GM23338 (cell line): Measurements from ENCODE around the gene TMA7B. TPM values are rescaled to one million over a fixed set of nuclear protein-coding genes. Genes with fewer than 3 reads are reported as not detected.

Experiments
- ATAC-seq: fragments of 200-7000 bp; cut with Tn5 transposase; 3 replicates; pipeline ENCODE4 v1.9.1; 2020
- DNase-seq: peaks from one replicate; pipeline ENCODE4 v3.0.0-alpha.2; 2015; ENCODE audit warnings: low spot score
- H2AFZ ChIP-seq: fragments of 200-600 bp; sonication (generic); 2 replicates; pipeline ENCODE4 v1.8.0; 2016; ENCODE audit warnings: antibody characterized with exemption, mild to moderate bottlenecking, moderate library complexity
- H3F3A ChIP-seq: fragments of 200-600 bp; sonication (generic); replicated peaks from 2 replicates; pipeline ENCODE4 v1.8.0; 2017; ENCODE audit warnings: antibody characterized with exemption, mixed run types, low read depth
- H3K27ac ChIP-seq: fragments of 200-600 bp; sonication (generic); 2 replicates; pipeline ENCODE4 v1.6.1; 2016; ENCODE audit warnings: low read depth
- H3K27me3 ChIP-seq: fragments of 200-600 bp; sonication (generic); 2 replicates; pipeline ENCODE4 v1.8.0; 2016; ENCODE audit warnings: mild to moderate bottlenecking, mixed run types, moderate library complexity; ENCODE audit not compliant: insufficient read depth
- H3K36me3 ChIP-seq: fragments of 200-600 bp; sonication (generic); 2 replicates; pipeline ENCODE4 v1.8.0; 2016; ENCODE audit warnings: mild to moderate bottlenecking; ENCODE audit not compliant: insufficient read depth
- H3K4me1 ChIP-seq: fragments of 200-600 bp; sonication (generic); 2 replicates; pipeline ENCODE4 v1.8.0; 2016; ENCODE audit warnings: mild to moderate bottlenecking, moderate library complexity; ENCODE audit not compliant: insufficient read depth
- H3K4me2 ChIP-seq: fragments of 200-600 bp; sonication (generic); 2 replicates; pipeline ENCODE4 v1.7.1; 2017; ENCODE audit warnings: mixed run types
- H3K4me3 ChIP-seq: fragments of 200-600 bp; sonication (generic); 2 replicates; pipeline ENCODE4 v1.6.1; 2016; ENCODE audit warnings: mixed run types
- H3K79me2 ChIP-seq: fragments of 200-600 bp; sonication (generic); replicated peaks from 2 replicates; pipeline ENCODE4 v1.8.0; 2017; ENCODE audit warnings: mild to moderate bottlenecking; ENCODE audit not compliant: insufficient read depth
- H3K9me2 ChIP-seq: fragments of 200-600 bp; sonication (generic); 2 replicates; pipeline ENCODE4 v1.8.0; 2017; ENCODE audit not compliant: insufficient read depth
- H4K20me1 ChIP-seq: fragments of 200-600 bp; sonication (generic); replicated peaks from 2 replicates; pipeline ENCODE4 v1.8.0; 2017; ENCODE audit warnings: mild to moderate bottlenecking; ENCODE audit not compliant: insufficient read depth
- H3K27ac Mint-ChIP-seq: 2 replicates; pipeline ENCODE4 v1.8.0; 2020; ENCODE audit warnings: inconsistent platforms, mild to moderate bottlenecking, moderate library complexity, mixed read lengths
- H3K27me3 Mint-ChIP-seq: 3 replicates; pipeline ENCODE4 v1.8.0; 2022; ENCODE audit warnings: low read depth, mild to moderate bottlenecking, moderate library complexity, mixed read lengths, inconsistent platforms; ENCODE audit not compliant: insufficient read depth, poor library complexity
- H3K36me3 Mint-ChIP-seq: 3 replicates; pipeline ENCODE4 v1.8.0; 2021; ENCODE audit warnings: low read depth, mild to moderate bottlenecking, inconsistent platforms, moderate library complexity, mixed read lengths
- H3K4me1 Mint-ChIP-seq: 3 replicates; pipeline ENCODE4 v1.8.0; 2020; ENCODE audit warnings: mild to moderate bottlenecking, inconsistent platforms, mixed read lengths
- H3K4me3 Mint-ChIP-seq: 3 replicates; pipeline ENCODE4 v1.8.0; 2021; ENCODE audit warnings: moderate library complexity, mild to moderate bottlenecking, inconsistent platforms, mixed read lengths
- H3K9me3 Mint-ChIP-seq: 3 replicates; pipeline ENCODE4 v1.8.0; 2020; ENCODE audit warnings: moderate library complexity, mild to moderate bottlenecking, inconsistent platforms, mixed read lengths
- CREB1 ChIP-seq: fragments of 250-450 bp; sonication (Bioruptor Pico); IDR thresholded peaks from 2 replicates; pipeline ENCODE4 v1.5.0; 2020; ENCODE audit warnings: low read depth, mild to moderate bottlenecking, moderate library complexity
- ETS1 ChIP-seq: IDR thresholded peaks from 2 replicates; pipeline ENCODE4 v1.6.1; 2016; ENCODE audit warnings: antibody characterized with exemption
- EZH2 ChIP-seq: fragments of 200-600 bp; sonication (generic); IDR thresholded peaks from one replicate; pipeline ENCODE4 v1.8.0; 2017; ENCODE audit warnings: antibody characterized with exemption, mild to moderate bottlenecking, low read depth; ENCODE audit not compliant: unreplicated experiment
- EZH2phosphoT487 ChIP-seq: fragments of 200-600 bp; sonication (generic); IDR thresholded peaks from one replicate; pipeline ENCODE4 v1.8.1; 2018; ENCODE audit warnings: antibody characterized with exemption; ENCODE audit not compliant: unreplicated experiment
- JUNB ChIP-seq: IDR thresholded peaks from one replicate; pipeline ENCODE4 v1.6.1; 2016; ENCODE audit warnings: antibody characterized with exemption; ENCODE audit not compliant: unreplicated experiment
- NANOG ChIP-seq: IDR thresholded peaks from 2 replicates; pipeline ENCODE4 v1.6.1; 2016; ENCODE audit warnings: antibody characterized with exemption, borderline replicate concordance
- POLR2AphosphoS5 ChIP-seq: IDR thresholded peaks from 2 replicates; pipeline ENCODE4 v1.6.1; 2016; ENCODE audit warnings: antibody characterized with exemption, low read depth
- STAT1 ChIP-seq: IDR thresholded peaks from one replicate; pipeline ENCODE4 v1.6.1; 2016; ENCODE audit warnings: antibody characterized with exemption; ENCODE audit not compliant: unreplicated experiment
- polyA plus RNA-seq: library from polyadenylated mRNA; unstranded; fragments of >200 nt; fragmentation: Nextera tagmentation; extraction: Ambion mirVana; gene quantifications from 2 replicates; pipeline ENCODE4 v1.2.1, GENCODE V29; 2016
- total RNA-seq: library from RNA; depleted of rRNA; stranded (reverse); fragments of >200 nt; shearing (Covaris generic); gene quantifications from 2 replicates; pipeline ENCODE4 v1.2.3, GENCODE V29; 2014

Gene TMA7B
- total and polyA plus RNA-seq, 2 experiments from 2014 or later, result not detected

- Histone ChIP-seq H2AFZ (no peak overlapping the region; the same call in 1 of the 2 replicates), H3K4me3 (no peak overlapping the region), H3F3A (0 out of 2 replicates have a peak, but pooled peaks cover 2% of the 10 kb centered on the region), H3K27me3 (no peaks in the 10 kb centered on the region), H3K79me2 (no peaks in the 10 kb centered on the region), H3K9me2 (no peaks in the 10 kb centered on the region), H4K20me1 (no peaks in the 10 kb centered on the region), H3K4me2 (no peak overlapping the region), H3K4me1 (peaks cover 38% of the 10 kb centered on the region), H3K36me3 (no peaks in the 10 kb centered on the region), H3K27ac (no peak overlapping the region)
- H3K36me3 Mint-ChIP-seq, result no peaks in the 10 kb centered on the region
- H3K9me3 Mint-ChIP-seq, result no peaks in the 10 kb centered on the region
- peaks cover 4% of the 10 kb centered on the region for H3K27me3 Mint-ChIP-seq
- no peak for DNase-seq
- peaks cover 57% of the 10 kb centered on the region for H3K4me1 Mint-ChIP-seq
- no peak for TF ChIP-seq CREB1 (CRISPR knock-in tag)
- H3K27ac Mint-ChIP-seq, result no peak overlapping the region
- no peak overlapping the region for H3K4me3 Mint-ChIP-seq
- ATAC-seq, result no peak
Observed at GRCh38 chr22:39936523-39937145, 23.6 kb upstream of the TMA7B start.

- no peaks in the 10 kb centered on the region for H3K9me2 ChIP-seq
- H3K4me1 ChIP-seq, result peaks cover 48% of the 10 kb centered on the region
- H3K4me2 ChIP-seq, result no peak overlapping the region
- H3K27ac ChIP-seq, result no peak overlapping the region
- H3K27me3 Mint-ChIP-seq, result peaks cover 2% of the 10 kb centered on the region
- no peak overlapping the region for H3K4me3 Mint-ChIP-seq
- H3K4me3 ChIP-seq, result no peak overlapping the region
- no peak for DNase-seq
- H3K4me1 Mint-ChIP-seq, result peaks cover 60% of the 10 kb centered on the region
- no peak overlapping the region for H2AFZ ChIP-seq
- H3K27ac Mint-ChIP-seq, result no peak overlapping the region
- H3K27me3 ChIP-seq, result no peaks in the 10 kb centered on the region
- no peaks in the 10 kb centered on the region for H3K79me2 ChIP-seq
- no peak for TF ChIP-seq STAT1
- TF ChIP-seq EZH2, result no peak
- no peak for TF ChIP-seq NANOG
- TF ChIP-seq CREB1 (CRISPR knock-in tag), result no peak
- no peak for TF ChIP-seq JUNB
- no peak for TF ChIP-seq EZH2phosphoT487
- H3K36me3 ChIP-seq, result no peaks in the 10 kb centered on the region
- ATAC-seq, result no peak
- no peaks in the 10 kb centered on the region for H3K9me3 Mint-ChIP-seq
- H3F3A ChIP-seq, result 0 out of 2 replicates have a peak, but pooled peaks cover 2% of the 10 kb centered on the region
- no peaks in the 10 kb centered on the region for H3K36me3 Mint-ChIP-seq
- no peaks in the 10 kb centered on the region for H4K20me1 ChIP-seq
Observed at GRCh38 chr22:39937906-39938305, 22.3 kb upstream of the TMA7B start.

GRCh38 chr22:39938509-39939111 lies 21.6 kb upstream of the TMA7B start:
- Histone ChIP-seq H3K36me3 (no peaks in the 10 kb centered on the region), H3K4me1 (peaks cover 50% of the 10 kb centered on the region), H3K9me2 (no peaks in the 10 kb centered on the region), H3K4me3 (no peak overlapping the region), H3F3A (peaks cover 5% of the 10 kb centered on the region; the same call in 1 of the 2 replicates), H3K4me2 (no peak overlapping the region), H3K79me2 (no peaks in the 10 kb centered on the region), H3K27me3 (no peaks in the 10 kb centered on the region), H4K20me1 (no peaks in the 10 kb centered on the region), H3K27ac (no peak overlapping the region), H2AFZ (no peak overlapping the region; the same call in 1 of the 2 replicates)
- H3K27ac Mint-ChIP-seq, result no peak overlapping the region
- no peaks in the 10 kb centered on the region for H3K36me3 Mint-ChIP-seq
- DNase-seq, result no peak
- peaks cover 60% of the 10 kb centered on the region for H3K4me1 Mint-ChIP-seq
- ATAC-seq, result no peak
- H3K9me3 Mint-ChIP-seq, result no peaks in the 10 kb centered on the region
- H3K4me3 Mint-ChIP-seq, result no peak overlapping the region
- H3K27me3 Mint-ChIP-seq, result no peaks in the 10 kb centered on the region
- TF ChIP-seq POLR2AphosphoS5 (no peak), CREB1 (CRISPR knock-in tag) (no peak), NANOG (no peak), ETS1 (no peak), EZH2 (no peak)
